ENCODE measurements around the gene DBNL. TPM values are rescaled to one million over a fixed set of nuclear protein-coding genes. Genes with fewer than 3 reads are reported as not detected.
A peak's percentile ranks its signal among the peaks of the same experiment; 100 is the strongest.

DBNL gene
- total RNA-seq, 2 donors from 2014 or later, result 118 to 120 TPM

- intact Hi-C loops (cut with DNase I), result loop anchor here (5.0 kb wide), 1 partner anchor 38 kb away; the partner anchor contains the start of gene POLD2
- peaks cover 0 to 11% of the 10 kb centered on the region in 2 donors for H3K36me3 ChIP-seq
- 66% methylated on average over 4 of the region's 4 CpGs for WGBS
- no peaks in the 10 kb centered on the region for H3K4me1 ChIP-seq (replicated peaks)
- H3K9me3 ChIP-seq, result no peaks in the 10 kb centered on the region
- no peak overlapping the region for H3K27ac ChIP-seq
- no peaks in the 10 kb centered on the region for H3K27me3 ChIP-seq (replicated peaks; ENCODE audit: insufficient read depth)
- DNase-seq (ENCODE audit: low spot score), result no peak
- no peak overlapping the region for H3K4me3 ChIP-seq
- no peak for TF ChIP-seq CTCF (IDR thresholded peaks at IDR 0.05)
- TF ChIP-seq POLR2AphosphoS5 (IDR thresholded peaks at IDR 0.05), result no peak
- TF ChIP-seq POLR2A (IDR thresholded peaks at IDR 0.05), result no peak
These were observed 40.2 kb downstream of the DBNL start for GRCh38 chr7:44084701-44085100.

GRCh38 chr7:44085546-44085945 is 41.0 kb downstream of the DBNL start:
- H3K27ac ChIP-seq, result no peak overlapping the region
- no peaks in the 10 kb centered on the region for H3K9me3 ChIP-seq
- H3K4me3 ChIP-seq, result no peak overlapping the region
- TF ChIP-seq CTCF (IDR thresholded peaks at IDR 0.05), result no peak
- TF ChIP-seq POLR2A (IDR thresholded peaks at IDR 0.05), result no peak
- no peak for TF ChIP-seq POLR2AphosphoS5 (IDR thresholded peaks at IDR 0.05)
- no peaks in the 10 kb centered on the region for H3K4me1 ChIP-seq (replicated peaks)
- intact Hi-C loops (cut with DNase I), result no loop called here
- H3K27me3 ChIP-seq (replicated peaks; ENCODE audit: insufficient read depth), result no peaks in the 10 kb centered on the region
- 76% methylated on average over 3 of the region's 3 CpGs for WGBS
- peaks cover 0 to 3% of the 10 kb centered on the region in 2 donors for H3K36me3 ChIP-seq
- no peak for DNase-seq (ENCODE audit: low spot score)

DNA sequence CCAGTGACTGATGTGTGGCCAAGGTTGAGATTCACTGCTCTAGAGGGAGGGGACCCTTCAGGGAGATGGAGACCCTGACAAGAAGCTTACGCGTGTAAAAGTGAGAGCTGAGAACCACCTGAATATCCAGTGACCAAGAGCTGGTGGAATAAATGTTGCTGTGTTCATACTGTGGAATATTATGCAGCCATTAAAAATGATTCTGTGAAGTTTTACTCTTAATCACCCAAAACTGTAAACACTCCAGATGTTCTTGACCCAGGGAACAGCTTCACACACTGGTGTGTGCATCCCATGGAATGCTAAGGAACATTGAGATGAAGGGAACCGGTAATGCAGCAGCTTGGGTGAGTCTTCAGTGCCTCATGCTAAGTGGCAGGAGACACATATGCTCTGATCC is 42.1 kb downstream of the DBNL start:
- TF ChIP-seq CTCF (IDR thresholded peaks at IDR 0.05) (no peak), POLR2AphosphoS5 (IDR thresholded peaks at IDR 0.05) (no peak), POLR2A (IDR thresholded peaks at IDR 0.05) (no peak)
- H3K9me3 ChIP-seq, result no peaks in the 10 kb centered on the region
- DNase-seq (ENCODE audit: low spot score), result no peak
- H3K27me3 ChIP-seq (replicated peaks; ENCODE audit: insufficient read depth), result no peaks in the 10 kb centered on the region
- WGBS, result 96% methylated on average over 3 of the region's 3 CpGs
- H3K4me3 ChIP-seq, result no peak overlapping the region
- no peak overlapping the region for H3K27ac ChIP-seq
- intact Hi-C loops (cut with DNase I), result no loop called here
- no peaks in the 10 kb centered on the region for H3K4me1 ChIP-seq (replicated peaks)
- no peaks in the 10 kb centered on the region for H3K36me3 ChIP-seq

DNA sequence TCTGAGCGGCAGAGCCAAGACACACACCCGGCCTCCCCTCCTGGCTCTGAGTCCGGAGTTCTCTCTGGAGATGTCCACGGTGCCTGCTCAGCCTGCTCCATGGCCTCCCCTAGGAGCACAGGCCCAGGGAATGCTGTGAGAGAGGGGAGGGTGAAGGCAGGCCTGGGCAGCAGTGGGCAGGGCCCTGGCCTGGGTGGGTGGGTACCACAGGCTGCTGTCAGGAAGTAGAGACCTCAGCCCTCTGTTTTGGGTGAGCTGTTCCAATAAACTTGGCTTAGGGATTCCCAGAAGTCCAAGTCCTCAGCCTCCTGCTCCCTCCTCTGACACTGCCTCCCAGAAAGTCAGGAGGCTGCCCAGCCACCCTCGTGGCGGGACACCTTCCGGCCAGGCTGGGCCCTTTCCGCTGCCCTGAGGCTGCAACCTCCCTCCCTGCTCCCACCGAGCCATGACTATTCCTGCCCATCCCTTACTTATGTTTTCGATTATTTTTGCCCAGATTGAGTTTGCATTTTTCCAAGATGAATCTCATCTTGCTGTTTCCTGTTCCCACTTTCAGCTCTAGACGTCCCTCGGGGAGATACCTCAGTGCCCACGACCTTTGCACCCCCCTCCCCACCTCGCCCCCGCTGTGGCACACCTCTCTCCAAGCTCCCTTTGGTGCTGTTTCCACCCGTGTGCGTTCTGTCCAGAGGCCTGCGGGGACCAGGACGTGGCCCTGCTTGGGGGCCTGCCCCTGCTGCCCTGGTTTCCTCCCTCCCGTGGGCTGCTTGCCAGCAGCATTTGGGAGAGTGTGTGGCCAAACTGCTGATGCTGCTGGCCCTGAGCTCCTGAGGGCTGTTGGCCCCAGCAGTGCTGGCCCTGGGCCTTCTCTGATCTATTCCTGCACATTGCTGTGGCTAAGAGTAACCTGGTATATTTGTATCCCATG is 43.7 kb downstream of the DBNL start:
- intact Hi-C loops (cut with DNase I), result no loop called here
- TF ChIP-seq CTCF (IDR thresholded peaks at IDR 0.05), result no peak
- no peak for TF ChIP-seq POLR2A (IDR thresholded peaks at IDR 0.05)
- TF ChIP-seq POLR2AphosphoS5 (IDR thresholded peaks at IDR 0.05), result no peak
- WGBS, result 50% methylated on average over 20 of the region's 20 CpGs
- no peaks in the 10 kb centered on the region for H3K36me3 ChIP-seq
- no peak overlapping the region for H3K4me3 ChIP-seq
- peak overlapping the region; percentile 52 to 57 for H3K27ac ChIP-seq
- no peak for DNase-seq (ENCODE audit: low spot score)
- no peaks in the 10 kb centered on the region for H3K9me3 ChIP-seq
- H3K27me3 ChIP-seq (replicated peaks; ENCODE audit: insufficient read depth), result no peaks in the 10 kb centered on the region
- no peaks in the 10 kb centered on the region for H3K4me1 ChIP-seq (replicated peaks)
